Stomach smooth muscle (tissue), 2 donors: ENCODE results near the gene FDX2.

Experiments
- H3K27ac ChIP-seq: one replicate; pipeline ENCODE4 v1.7.0; 2013; ENCODE audit warnings: mild to moderate bottlenecking, low read length, inconsistent platforms
- H3K27me3 ChIP-seq, 2 donors: one replicate each; pipeline ENCODE4 v1.7.0; 2013; ENCODE audit warnings: low read length in 2 of 2; ENCODE audit not compliant: insufficient read depth in 2 of 2, control insufficient read depth in 1 of 2
- H3K36me3 ChIP-seq, 2 donors: one replicate each; pipeline ENCODE4 v1.7.0; 2013; ENCODE audit warnings: low read length in 2 of 2; ENCODE audit not compliant: control insufficient read depth in 2 of 2, insufficient read depth in 2 of 2
- H3K4me1 ChIP-seq: one replicate; pipeline ENCODE4 v1.7.0; 2013; ENCODE audit warnings: low read length; ENCODE audit not compliant: control insufficient read depth, insufficient read depth
- H3K4me3 ChIP-seq, 2 donors: one replicate each; pipeline ENCODE4 v1.7.0; 2013; ENCODE audit warnings: low read length in 2 of 2
- H3K9ac ChIP-seq, 2 donors: one replicate each; pipeline ENCODE4 v1.7.0; 2013; ENCODE audit warnings: low read length in 2 of 2, mild to moderate bottlenecking in 1 of 2
- H3K9me3 ChIP-seq, 2 donors: one replicate each; pipeline ENCODE4 v1.7.0; 2013; ENCODE audit warnings: low read length in 2 of 2; ENCODE audit not compliant: control insufficient read depth in 2 of 2
- donor health status: healthy.
- donor health status: Pancreatic carcinoma.

The FDX2 gene

GRCh38 chr19:10317857-10318462 lies 2.1 kb upstream of the FDX2 start:
- Histone ChIP-seq H3K9me3 (no peaks in the 10 kb centered on the region), H3K27me3 (no peaks in the 10 kb centered on the region), H3K36me3 (peaks cover 24 to 43% of the 10 kb centered on the region in 2 donors), H3K9ac (no peak overlapping the region), H3K27ac (no peak overlapping the region), H3K4me1 (peaks cover 12% of the 10 kb centered on the region), H3K4me3 (no peak overlapping the region)

GRCh38 chr19:10317045-10317856 lies 1.4 kb upstream of the FDX2 start:
- Histone ChIP-seq H3K4me1 (peaks cover 12% of the 10 kb centered on the region), H3K4me3 (no peak overlapping the region), H3K36me3 (peaks cover 23 to 38% of the 10 kb centered on the region in 2 donors), H3K9ac (no peak overlapping the region), H3K27me3 (no peaks in the 10 kb centered on the region), H3K27ac (no peak overlapping the region), H3K9me3 (no peaks in the 10 kb centered on the region)

DNA sequence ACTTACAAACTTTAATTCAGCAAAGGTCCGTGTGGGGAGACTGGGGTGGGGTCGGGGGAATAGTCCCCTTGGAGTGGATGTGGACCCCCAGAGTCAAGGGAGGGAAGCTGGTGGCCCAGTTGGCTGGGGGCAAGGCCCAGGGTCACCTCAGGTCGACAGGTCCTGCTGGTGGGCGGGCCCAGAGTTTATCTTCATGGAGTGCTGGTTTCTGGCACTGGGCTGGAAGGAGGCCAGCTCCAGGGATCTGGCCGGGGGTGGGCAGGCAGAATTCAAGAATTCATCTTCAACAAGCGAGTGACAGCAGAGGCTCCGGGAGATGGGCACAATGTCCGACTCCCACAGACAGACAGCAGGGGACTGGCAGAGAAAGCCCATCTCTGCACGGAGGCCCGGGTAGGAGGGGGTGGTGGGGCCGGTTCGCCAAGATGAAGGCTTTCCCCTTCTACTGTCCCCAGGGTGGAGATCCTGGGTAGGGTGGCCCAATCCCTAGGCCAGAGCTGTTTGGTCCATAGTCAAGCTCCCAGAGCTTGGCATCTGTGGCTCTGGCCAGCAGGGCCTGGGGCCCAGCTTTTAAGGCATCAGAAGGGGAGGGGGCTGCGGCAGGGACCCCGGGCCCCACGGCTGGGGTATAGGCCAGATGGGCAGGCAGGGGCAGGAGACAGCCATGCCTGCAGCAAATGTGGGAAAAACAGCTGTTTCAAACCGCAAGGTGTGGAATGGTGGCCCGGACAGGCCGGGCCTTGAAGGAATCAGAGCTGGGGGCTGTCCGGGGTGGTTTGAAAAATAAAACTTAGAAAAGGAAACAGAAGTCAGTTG lies 622 bp upstream of the FDX2 start:
- peaks cover 12% of the 10 kb centered on the region for H3K4me1 ChIP-seq
- peaks cover 16 to 31% of the 10 kb centered on the region in 2 donors for H3K36me3 ChIP-seq
- H3K9me3 ChIP-seq: no peaks in the 10 kb centered on the region
- no peaks in the 10 kb centered on the region for H3K27me3 ChIP-seq
- H3K4me3 ChIP-seq: peak overlapping the region; percentile 85 to 91
- peak overlapping the region in 1 of 2 donors; percentile 79 for H3K9ac ChIP-seq
- H3K27ac ChIP-seq: no peak overlapping the region

DNA sequence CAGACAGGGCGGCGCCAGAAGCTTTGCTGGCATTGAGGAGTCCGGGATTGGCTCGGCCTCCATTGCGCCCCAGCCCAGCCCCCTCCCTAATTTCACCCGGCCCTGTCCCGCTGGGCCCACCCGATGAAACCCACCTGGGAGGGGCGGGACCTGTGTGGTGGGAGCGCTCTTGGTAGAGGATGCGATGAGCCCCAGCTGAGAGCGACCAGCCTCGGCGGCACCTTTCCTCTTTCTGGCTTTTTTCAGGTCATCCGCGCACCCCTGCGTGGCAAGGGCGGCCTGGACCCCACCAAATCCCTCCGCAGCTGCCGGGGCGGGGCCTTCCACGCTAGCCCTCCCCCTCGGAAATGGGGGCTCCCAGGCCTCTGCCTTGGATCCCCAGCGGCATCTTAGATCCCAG lies 6.4 kb downstream of the FDX2 start, which contains the start of gene ZGLP1:
Gene ZGLP1 (minus strand): TSS at position 393 of the 400 bp plus-strand sequence.
- H3K27ac ChIP-seq: no peak within 1 kb of the TSS
- H3K4me1 ChIP-seq: peaks cover 2% of the 10 kb centered on the region
- no peak within 1 kb of the TSS for H3K9ac ChIP-seq
- H3K9me3 ChIP-seq: no peaks in the 10 kb centered on the region
- no peaks in the 10 kb centered on the region for H3K27me3 ChIP-seq
- H3K36me3 ChIP-seq: peaks cover 3 to 6% of the 10 kb centered on the region in 2 donors
- H3K4me3 ChIP-seq: no peak within 1 kb of the TSS

DNA sequence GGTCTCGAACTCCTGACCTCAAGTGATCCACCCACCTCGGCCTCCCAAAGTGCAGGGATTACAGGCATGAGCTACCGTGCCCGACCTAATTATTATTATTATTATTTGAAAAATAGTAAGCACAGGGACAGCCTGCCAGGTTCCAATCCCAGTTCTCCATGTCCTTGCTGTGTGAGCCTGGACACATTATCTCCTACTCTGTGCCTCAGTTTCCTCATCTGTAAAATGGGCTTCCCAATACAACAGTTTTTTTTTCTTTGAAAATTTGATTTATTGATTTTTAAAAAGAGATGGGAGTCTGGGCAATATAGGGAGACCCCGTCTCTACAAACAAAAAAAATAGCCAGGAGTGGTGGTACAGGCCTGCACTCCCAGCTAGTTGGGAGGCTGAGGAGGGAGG lies 9.5 kb downstream of the FDX2 start:
- Histone ChIP-seq H3K27me3 (peaks cover 0 to 3% of the 10 kb centered on the region in 2 donors), H3K36me3 (peaks cover 3 to 4% of the 10 kb centered on the region in 2 donors), H3K4me1 (peaks cover 2% of the 10 kb centered on the region), H3K9ac (no peak overlapping the region), H3K27ac (no peak overlapping the region), H3K4me3 (no peak overlapping the region), H3K9me3 (no peaks in the 10 kb centered on the region)

DNA sequence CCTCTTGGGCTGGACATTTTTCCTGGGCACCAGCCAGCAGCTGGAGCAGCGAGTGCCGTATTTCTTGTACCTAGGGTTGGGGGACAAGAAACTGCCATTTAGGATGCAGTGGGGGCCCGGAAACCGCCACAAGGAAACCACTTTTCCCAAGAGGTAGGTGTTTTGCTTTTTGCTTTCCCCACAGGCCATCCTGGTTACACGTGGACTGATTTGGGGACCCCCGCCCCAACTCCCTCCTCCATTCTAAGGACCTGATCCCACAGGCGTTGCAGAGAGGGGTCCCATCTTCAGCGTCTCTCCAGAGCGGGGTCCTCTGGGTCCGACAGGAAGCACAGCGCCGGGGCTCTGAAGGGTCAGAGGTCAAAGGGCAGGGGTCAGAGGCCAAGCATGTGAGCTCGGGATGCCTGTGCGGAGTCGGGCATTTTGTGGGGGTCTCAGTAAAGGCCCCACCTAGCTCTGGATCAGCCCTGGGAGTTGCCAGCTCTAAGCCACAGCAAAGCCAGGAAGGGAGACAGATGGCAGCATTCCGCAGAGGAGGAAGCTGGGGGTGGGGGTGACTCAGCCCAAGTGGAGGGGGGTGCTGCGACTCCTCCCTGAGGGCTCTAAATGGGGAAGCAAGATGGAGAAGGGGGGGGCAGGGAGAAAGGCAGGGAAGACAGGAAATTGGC lies 10.5 kb downstream of the FDX2 start:
- peaks cover 0 to 3% of the 10 kb centered on the region in 2 donors for H3K27me3 ChIP-seq
- no peak overlapping the region for H3K27ac ChIP-seq
- H3K4me1 ChIP-seq: peaks cover 2% of the 10 kb centered on the region
- H3K36me3 ChIP-seq: peaks cover 3% of the 10 kb centered on the region in 2 donors
- no peak overlapping the region for H3K9ac ChIP-seq
- no peak overlapping the region for H3K4me3 ChIP-seq
- H3K9me3 ChIP-seq: no peaks in the 10 kb centered on the region

DNA sequence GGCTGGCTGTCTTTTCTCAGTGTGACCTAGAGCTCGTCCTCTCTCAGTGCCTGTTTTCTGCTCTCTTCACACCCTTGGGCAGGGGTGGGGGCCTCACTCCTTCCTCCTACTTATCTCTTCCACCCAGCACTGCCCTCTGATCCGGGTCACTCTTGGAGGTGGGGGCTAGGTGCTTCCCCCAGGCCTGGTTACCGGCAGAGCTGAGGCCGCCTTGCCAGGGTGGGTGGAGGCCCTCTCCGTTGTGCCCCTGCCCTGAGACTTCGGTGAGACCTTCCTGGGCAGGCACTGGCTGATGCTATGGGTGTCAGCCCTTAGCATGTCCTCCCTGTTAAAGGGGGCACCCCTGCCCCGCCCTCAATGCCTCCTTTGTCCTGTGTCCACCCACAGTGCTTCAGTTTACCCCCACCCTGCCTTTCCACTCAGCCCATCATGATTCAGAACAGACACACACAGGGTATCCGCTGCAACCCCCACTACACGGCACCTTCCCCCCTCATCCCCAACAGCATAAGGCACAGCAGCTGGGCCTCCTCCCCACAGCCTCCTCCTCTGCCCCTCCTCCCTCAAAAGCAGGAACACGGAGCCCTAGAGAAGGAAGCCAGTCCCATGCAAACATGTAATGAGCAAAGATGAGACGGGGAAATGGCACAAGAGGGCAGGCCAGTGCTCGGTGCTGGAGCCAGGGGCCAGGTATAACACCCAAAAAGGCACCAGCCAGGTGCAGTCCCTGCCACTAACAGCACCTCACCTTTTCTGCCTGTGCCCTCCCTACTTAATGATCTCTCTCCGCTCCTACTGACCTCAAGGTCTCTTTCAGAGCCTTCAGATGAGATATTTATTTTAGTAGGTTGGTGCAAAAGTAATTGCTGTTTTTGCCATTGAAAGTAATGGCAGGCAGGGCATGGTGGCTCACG lies 16.0 kb downstream of the FDX2 start:
- H3K9me3 ChIP-seq: no peaks in the 10 kb centered on the region
- H3K27ac ChIP-seq: no peak overlapping the region
- H3K4me3 ChIP-seq: no peak overlapping the region
- H3K4me1 ChIP-seq: peaks cover 4% of the 10 kb centered on the region
- H3K27me3 ChIP-seq: peaks cover 17 to 29% of the 10 kb centered on the region in 2 donors
- no peaks in the 10 kb centered on the region for H3K36me3 ChIP-seq
- no peak overlapping the region for H3K9ac ChIP-seq

- no peaks in the 10 kb centered on the region for H3K36me3 ChIP-seq
- H3K27ac ChIP-seq: no peak overlapping the region
- peaks cover 25% of the 10 kb centered on the region for H3K4me1 ChIP-seq
- peaks cover 53 to 64% of the 10 kb centered on the region in 2 donors for H3K27me3 ChIP-seq
- no peak overlapping the region for H3K9ac ChIP-seq
- H3K4me3 ChIP-seq: peak overlapping the region in 1 of 2 donors; percentile 35
- no peaks in the 10 kb centered on the region for H3K9me3 ChIP-seq
These were observed 19.8 kb downstream of the FDX2 start for GRCh38 chr19:10295847-10296591.

DNA sequence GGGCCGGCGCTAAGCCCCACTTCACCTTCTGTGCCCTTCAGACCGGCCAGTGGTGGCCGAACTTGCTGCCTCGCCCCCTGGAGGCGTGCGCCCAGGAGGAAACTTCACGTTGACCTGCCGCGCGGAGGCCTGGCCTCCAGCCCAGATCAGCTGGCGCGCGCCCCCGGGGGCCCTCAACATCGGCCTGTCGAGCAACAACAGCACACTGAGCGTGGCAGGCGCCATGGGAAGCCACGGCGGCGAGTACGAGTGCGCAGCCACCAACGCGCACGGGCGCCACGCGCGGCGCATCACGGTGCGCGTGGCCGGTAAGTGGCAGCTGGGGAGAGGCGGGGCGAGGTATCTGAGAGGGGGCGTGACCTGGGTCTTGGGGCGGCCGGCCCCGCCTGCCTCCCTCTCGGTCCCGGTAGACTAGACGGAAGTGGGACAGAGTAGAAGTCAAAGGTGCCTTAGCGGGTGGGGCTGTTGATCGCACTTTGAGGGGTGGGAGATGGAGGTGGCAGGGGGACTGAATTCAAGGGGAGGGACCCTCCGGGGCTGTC lies 20.4 kb downstream of the FDX2 start:
- Histone ChIP-seq H3K27ac (no peak overlapping the region), H3K27me3 (peaks cover 59 to 70% of the 10 kb centered on the region in 2 donors), H3K4me3 (peak overlapping the region in 1 of 2 donors; percentile 35), H3K4me1 (peaks cover 32% of the 10 kb centered on the region), H3K9ac (no peak overlapping the region), H3K36me3 (no peaks in the 10 kb centered on the region), H3K9me3 (no peaks in the 10 kb centered on the region)
